GM23338 (cell line): ENCODE measurements around the gene LHX1.

ENCODE experiments used
- POLR2AphosphoS5 ChIP-seq: IDR thresholded peaks from 2 replicates; pipeline ENCODE4 v1.6.1; 2016; ENCODE audit warnings: antibody characterized with exemption, low read depth
- TF ChIP-seq, protein P1 (sequence below), 2 experiments: fragments of 200-600 bp in 1 of 2; sonication (generic) in 1 of 2; conservative IDR thresholded peaks; 2 replicates each; pipeline versions ENCODE4 v1.5.1 to v1.6.1; 2016 to 2017; ENCODE audit warnings: antibody characterized with exemption in 2 of 2, low read depth in 2 of 2, mild to moderate bottlenecking in 2 of 2, moderate library complexity in 1 of 2

DNA sequence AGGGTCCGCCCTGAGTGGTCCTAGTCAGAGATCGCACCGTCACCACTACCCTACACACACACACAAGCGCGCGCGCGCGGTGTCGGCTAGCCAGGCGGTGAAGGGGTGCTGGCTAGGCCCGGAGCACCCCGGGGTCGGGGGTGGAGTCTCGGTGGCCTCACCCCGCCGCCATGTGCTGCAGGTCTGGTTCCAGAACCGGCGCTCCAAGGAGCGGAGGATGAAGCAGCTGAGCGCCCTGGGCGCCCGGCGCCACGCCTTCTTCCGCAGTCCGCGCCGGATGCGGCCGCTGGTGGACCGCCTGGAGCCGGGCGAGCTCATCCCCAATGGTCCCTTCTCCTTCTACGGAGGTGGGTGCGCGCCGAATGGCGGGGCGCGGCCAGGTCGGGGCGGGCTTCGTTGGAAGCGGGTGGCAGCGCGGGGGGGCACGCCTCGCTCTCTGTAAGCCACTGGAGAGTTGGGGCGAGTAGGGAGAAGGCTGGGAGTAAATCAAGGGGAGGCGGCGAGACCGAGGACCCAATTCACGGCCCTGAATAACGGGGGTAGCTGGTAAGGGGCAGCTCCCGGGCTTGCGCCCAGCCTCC is 4.8 kb downstream of the LHX1 start:
- TF ChIP-seq, protein P1, sequence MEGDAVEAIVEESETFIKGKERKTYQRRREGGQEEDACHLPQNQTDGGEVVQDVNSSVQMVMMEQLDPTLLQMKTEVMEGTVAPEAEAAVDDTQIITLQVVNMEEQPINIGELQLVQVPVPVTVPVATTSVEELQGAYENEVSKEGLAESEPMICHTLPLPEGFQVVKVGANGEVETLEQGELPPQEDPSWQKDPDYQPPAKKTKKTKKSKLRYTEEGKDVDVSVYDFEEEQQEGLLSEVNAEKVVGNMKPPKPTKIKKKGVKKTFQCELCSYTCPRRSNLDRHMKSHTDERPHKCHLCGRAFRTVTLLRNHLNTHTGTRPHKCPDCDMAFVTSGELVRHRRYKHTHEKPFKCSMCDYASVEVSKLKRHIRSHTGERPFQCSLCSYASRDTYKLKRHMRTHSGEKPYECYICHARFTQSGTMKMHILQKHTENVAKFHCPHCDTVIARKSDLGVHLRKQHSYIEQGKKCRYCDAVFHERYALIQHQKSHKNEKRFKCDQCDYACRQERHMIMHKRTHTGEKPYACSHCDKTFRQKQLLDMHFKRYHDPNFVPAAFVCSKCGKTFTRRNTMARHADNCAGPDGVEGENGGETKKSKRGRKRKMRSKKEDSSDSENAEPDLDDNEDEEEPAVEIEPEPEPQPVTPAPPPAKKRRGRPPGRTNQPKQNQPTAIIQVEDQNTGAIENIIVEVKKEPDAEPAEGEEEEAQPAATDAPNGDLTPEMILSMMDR (conservative IDR thresholded peaks at IDR 0.05; ENCODE audit: low read depth in 2 of 2), result no peak
- no peak for TF ChIP-seq POLR2AphosphoS5
